ENCODE data around the gene PIK3C3.

Gene PIK3C3

GRCh38 chr18:41972067-41972925 is 17.3 kb downstream of the PIK3C3 start:
- ChIA-PET CTCF (interaction anchor here (0.9 to 2.8 kb wide), 5 partner anchors 10 to 81 kb away, joined by 3 to 12 read pairs (median 4); partner anchors contain the start of gene PIK3C3), POLR2A (no interaction called here)
- DNase-seq (ENCODE audit: extremely low spot score), result no peak
- TF ChIP-seq, protein P1, sequence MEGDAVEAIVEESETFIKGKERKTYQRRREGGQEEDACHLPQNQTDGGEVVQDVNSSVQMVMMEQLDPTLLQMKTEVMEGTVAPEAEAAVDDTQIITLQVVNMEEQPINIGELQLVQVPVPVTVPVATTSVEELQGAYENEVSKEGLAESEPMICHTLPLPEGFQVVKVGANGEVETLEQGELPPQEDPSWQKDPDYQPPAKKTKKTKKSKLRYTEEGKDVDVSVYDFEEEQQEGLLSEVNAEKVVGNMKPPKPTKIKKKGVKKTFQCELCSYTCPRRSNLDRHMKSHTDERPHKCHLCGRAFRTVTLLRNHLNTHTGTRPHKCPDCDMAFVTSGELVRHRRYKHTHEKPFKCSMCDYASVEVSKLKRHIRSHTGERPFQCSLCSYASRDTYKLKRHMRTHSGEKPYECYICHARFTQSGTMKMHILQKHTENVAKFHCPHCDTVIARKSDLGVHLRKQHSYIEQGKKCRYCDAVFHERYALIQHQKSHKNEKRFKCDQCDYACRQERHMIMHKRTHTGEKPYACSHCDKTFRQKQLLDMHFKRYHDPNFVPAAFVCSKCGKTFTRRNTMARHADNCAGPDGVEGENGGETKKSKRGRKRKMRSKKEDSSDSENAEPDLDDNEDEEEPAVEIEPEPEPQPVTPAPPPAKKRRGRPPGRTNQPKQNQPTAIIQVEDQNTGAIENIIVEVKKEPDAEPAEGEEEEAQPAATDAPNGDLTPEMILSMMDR (IDR thresholded peaks at IDR 0.05; ENCODE audit: control extremely low read depth, extremely low read depth, low read depth, missing control alignments), result no peak

DNA sequence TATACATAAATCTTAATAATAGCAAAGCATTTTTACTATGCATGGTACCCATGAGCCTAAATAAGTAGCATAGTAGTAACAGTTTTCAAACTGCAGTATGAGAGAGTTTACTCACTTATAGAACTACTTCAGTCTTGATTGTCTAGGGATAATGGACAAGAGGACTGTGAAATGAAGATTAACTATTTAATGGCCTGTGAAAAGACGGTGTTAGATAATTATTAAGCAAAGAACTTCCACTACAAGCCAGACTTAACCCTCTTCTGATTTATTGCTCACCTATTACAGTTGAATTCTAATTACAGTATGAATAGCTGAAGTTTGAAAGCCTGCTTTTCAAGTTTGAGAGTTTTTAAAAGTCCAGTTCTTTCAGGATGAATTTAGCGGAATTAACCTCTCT is 18.9 kb downstream of the PIK3C3 start:
- no peak for DNase-seq (ENCODE audit: extremely low spot score)
- CTCF ChIA-PET, result no interaction called here
- TF ChIP-seq, protein P1 (IDR thresholded peaks at IDR 0.05; ENCODE audit: control extremely low read depth, extremely low read depth, low read depth, missing control alignments), result no peak
- POLR2A ChIA-PET, result no interaction called here

DNA sequence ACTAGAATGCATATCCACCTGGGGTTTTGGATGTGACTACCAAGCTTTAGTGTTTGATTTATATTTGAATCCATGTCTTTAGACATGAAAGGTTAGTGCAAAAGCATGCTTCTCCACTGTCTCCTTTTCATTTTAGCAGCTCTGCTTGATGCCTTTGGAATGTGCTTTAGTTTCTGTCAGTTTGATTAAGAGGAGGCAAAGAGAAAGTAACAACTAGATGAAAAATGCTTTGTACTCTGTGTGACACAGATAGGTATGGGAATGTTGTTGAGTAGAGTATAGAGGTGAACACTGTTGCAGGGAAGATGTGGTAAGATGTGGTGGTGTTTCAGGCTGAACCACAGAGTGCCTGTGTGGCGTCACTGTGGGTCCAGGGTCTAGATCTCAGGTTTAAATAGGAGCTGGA is 19.8 kb downstream of the PIK3C3 start:
- CTCF ChIA-PET, result no interaction called here
- DNase-seq (ENCODE audit: extremely low spot score), result no peak
- TF ChIP-seq, protein P1 (IDR thresholded peaks at IDR 0.05; ENCODE audit: control extremely low read depth, extremely low read depth, low read depth, missing control alignments), result no peak
- POLR2A ChIA-PET, result interaction anchor here (0.7 kb wide), 1 partner anchor 12 kb away, joined by 8 read pairs; no protein-coding TSS in a partner anchor

DNA sequence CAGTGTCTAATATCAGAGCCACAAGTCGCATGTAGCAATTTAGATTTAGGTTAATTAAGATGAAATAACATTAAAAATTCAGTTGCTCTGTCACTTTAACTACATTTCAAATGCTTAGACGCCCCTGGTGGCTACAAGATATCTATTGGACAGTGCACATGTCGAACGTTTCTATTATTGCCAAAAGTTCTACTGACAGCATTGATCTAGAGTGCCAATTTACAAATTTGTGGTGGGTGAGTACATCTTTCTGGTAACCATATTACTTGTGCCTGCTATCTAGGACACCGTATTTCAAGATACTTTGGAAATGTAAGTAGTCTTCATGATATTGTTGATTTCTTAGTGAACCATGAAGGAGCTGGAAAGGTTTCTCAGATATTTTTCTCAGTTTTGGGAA is 20.2 kb downstream of the PIK3C3 start:
- TF ChIP-seq, protein P1 (IDR thresholded peaks at IDR 0.05; ENCODE audit: control extremely low read depth, extremely low read depth, low read depth, missing control alignments), result no peak
- POLR2A ChIA-PET, result interaction anchor here (0.7 kb wide), 1 partner anchor 12 kb away, joined by 8 read pairs; no protein-coding TSS in a partner anchor
- no peak for DNase-seq (ENCODE audit: extremely low spot score)
- CTCF ChIA-PET, result no interaction called here

- ChIA-PET POLR2A (no interaction called here), CTCF (interaction anchor here (1.2 kb wide), 1 partner anchor 8 kb away, joined by 4 read pairs; no protein-coding TSS in a partner anchor)
- DNase-seq (ENCODE audit: extremely low spot score), result no peak
- TF ChIP-seq, protein P1 (IDR thresholded peaks at IDR 0.05; ENCODE audit: control extremely low read depth, extremely low read depth, low read depth, missing control alignments), result no peak
Observed at GRCh38 chr18:41977233-41977632, 22.2 kb downstream of the PIK3C3 start.

DNA sequence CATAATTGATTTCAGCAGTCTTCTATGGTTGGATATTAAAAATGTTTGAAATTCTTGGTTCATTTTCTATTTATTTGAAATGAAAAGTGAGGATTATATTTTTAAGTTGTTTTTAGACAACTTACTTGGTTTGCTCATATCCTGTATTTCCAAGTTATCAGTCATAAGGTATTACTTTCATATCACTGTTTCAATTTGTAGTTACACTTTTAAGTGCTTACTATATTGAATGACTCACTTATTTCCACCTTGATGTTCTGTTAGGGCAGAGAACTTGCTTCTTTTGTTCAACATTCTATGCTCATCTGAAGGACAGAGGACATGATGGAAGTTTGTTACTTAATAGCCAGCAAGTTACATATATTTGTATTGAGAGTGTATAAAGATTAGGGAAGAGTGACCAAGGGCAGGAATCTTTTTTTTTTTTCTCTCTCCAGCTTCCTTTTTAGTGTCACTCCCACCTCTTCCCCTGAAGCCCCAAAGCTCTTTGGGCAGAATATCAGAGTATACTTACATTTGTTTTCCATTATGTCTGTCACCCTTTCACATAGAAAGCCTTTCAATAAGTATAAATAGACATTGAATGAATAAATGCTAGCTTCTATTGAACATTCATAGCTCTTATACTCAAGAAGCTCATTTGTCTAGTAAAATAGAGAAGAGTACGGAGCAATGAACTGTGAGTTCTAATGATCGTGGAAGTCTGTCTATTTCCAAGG is 28.1 kb downstream of the PIK3C3 start:
- CTCF ChIA-PET, result interaction anchor here (1.4 to 2.9 kb wide), 2 partner anchors 11 to 14 kb away, joined by 3 to 12 read pairs; no protein-coding TSS in a partner anchor
- POLR2A ChIA-PET, result no interaction called here
- TF ChIP-seq, protein P1 (IDR thresholded peaks at IDR 0.05; ENCODE audit: control extremely low read depth, extremely low read depth, low read depth, missing control alignments), result no peak
- peak; percentile 14 for DNase-seq (ENCODE audit: extremely low spot score)
